HCT116 (cell line): ENCODE measurements around the gene UGT1A7. TPM values are rescaled to one million over a fixed set of nuclear protein-coding genes. Genes with fewer than 3 reads are reported as not detected.

Experiments used
- ATAC-seq: fragments of 200-7000 bp; cut with Tn5 transposase; 2 replicates; pipeline ENCODE4 v1.9.1; 2020; ENCODE audit warnings: mild to moderate bottlenecking, moderate library complexity
- BruUV-seq: library from RNA; stranded (reverse); fragments of 400-500 nt; replicated peaks from 2 replicates; lab custom pipeline; 2021; lab: Mats Ljungman, UMichigan
- CTCF ChIA-PET: fragments of 300-600 bp; sonication (Branson Sonifier 250); formaldehyde crosslinking; loops from one replicate; lab custom pipeline; 2021; ENCODE audit warnings: antibody characterized with exemption; lab: Charles Lee
- POLR2A ChIA-PET: fragments of 300-600, 350-600 bp; sonication (Branson Sonifier 250); formaldehyde crosslinking; loops from one replicate; lab custom pipeline; 2021; ENCODE audit warnings: antibody characterized with exemption; lab: Charles Lee
- RAD21 ChIA-PET, 2 experiments: fragments of 300-600 bp; sonication (Branson Sonifier 250); formaldehyde crosslinking; loops; one replicate each; lab custom pipeline; 2023; ENCODE audit warnings: low total read pairs in 2 of 2; ENCODE audit not compliant: uncharacterized antibody in 2 of 2, unreplicated experiment in 2 of 2, low non-redundant PET in 1 of 2; lab: Charles Lee
- DNase-seq: peaks from one replicate; pipeline ENCODE4 v3.0.0-alpha.2; 2010; ENCODE audit warnings: low read depth, low spot score
- H2AFZ ChIP-seq: fragments of 200-600 bp; shearing (Covaris generic), sonication (generic); 2 replicates; pipeline ENCODE4 v1.6.1; 2017; ENCODE audit warnings: low read depth, mixed run types, mixed read lengths, antibody characterized with exemption, low read length; ENCODE audit not compliant: poor library complexity, severe bottlenecking
- H3K27ac ChIP-seq: 2 replicates; pipeline ENCODE4 v1.5.1; 2012; ENCODE audit warnings: low read depth, low read length
- H3K27me3 ChIP-seq: fragments of 200-600 bp; sonication (generic); 2 replicates; pipeline ENCODE4 v1.6.1; 2016; ENCODE audit warnings: mixed run types, low read length, mixed read lengths; ENCODE audit not compliant: insufficient read depth
- H3K36me3 ChIP-seq, 2 experiments: fragments of 200-500 bp in 1 of 2; fragments of 200-600 bp in 1 of 2; sonication (Bioruptor generic) in 1 of 2; sonication (generic) in 1 of 2; 2 replicates each; pipeline versions ENCODE4 v1.5.1 to v1.6.1; 2014 to 2016; ENCODE audit warnings: low read length in 2 of 2, inconsistent platforms in 1 of 2, mixed read lengths in 1 of 2, mixed run types in 1 of 2; ENCODE audit not compliant: insufficient read depth in 2 of 2, control insufficient read depth in 1 of 2
- H3K4me1 ChIP-seq, 2 experiments: fragments of 200-600 bp in 1 of 2; sonication (generic) in 1 of 2; 2 replicates each; pipeline versions ENCODE4 v1.5.1 to v1.6.1; 2012 to 2017; ENCODE audit warnings: low read length in 2 of 2, inconsistent platforms in 1 of 2, mild to moderate bottlenecking in 1 of 2, mixed read lengths in 1 of 2, mixed run types in 1 of 2, moderate library complexity in 1 of 2; ENCODE audit not compliant: insufficient read depth in 2 of 2, control insufficient read depth in 1 of 2
- H3K4me2 ChIP-seq: fragments of 200-600 bp; sonication (generic); 2 replicates; pipeline ENCODE4 v1.6.1; 2017; ENCODE audit warnings: mixed run types, low read length, mixed read lengths
- H3K4me3 ChIP-seq, 2 experiments: fragments of 200-600 bp in 1 of 2; sonication (generic) in 1 of 2; replicated peaks in 1 of 2; 2 replicates each; pipeline ENCODE4 v1.5.1; 2011 to 2016; ENCODE audit warnings: low read length in 2 of 2, control low read depth in 1 of 2, low read depth in 1 of 2, mild to moderate bottlenecking in 1 of 2, mixed read lengths in 1 of 2, mixed run types in 1 of 2
- H3K79me2 ChIP-seq: fragments of 200-600 bp; sonication (generic); 2 replicates; pipeline ENCODE4 v1.6.1; 2017; ENCODE audit warnings: mild to moderate bottlenecking, mixed run types, low read length, moderate library complexity, mixed read lengths; ENCODE audit not compliant: insufficient read depth
- H3K9ac ChIP-seq: fragments of 200-600 bp; sonication (generic); 2 replicates; pipeline ENCODE4 v1.6.1; 2016; ENCODE audit warnings: low read length, mixed read lengths
- H3K9me2 ChIP-seq: fragments of 200-600 bp; sonication (generic), shearing (Covaris generic); 2 replicates; pipeline ENCODE4 v1.6.1; 2017; ENCODE audit warnings: mixed run types, mild to moderate bottlenecking, moderate library complexity; ENCODE audit not compliant: insufficient read depth
- H3K9me3 ChIP-seq, 2 experiments: fragments of 200-500 bp in 1 of 2; fragments of 200-600 bp in 1 of 2; sonication (Bioruptor generic) in 1 of 2; sonication (generic) in 1 of 2; 2 replicates each; pipeline ENCODE4 v1.6.1; 2014 to 2017; ENCODE audit warnings: low read length in 2 of 2, mixed read lengths in 2 of 2, inconsistent platforms in 1 of 2, low read depth in 1 of 2, mild to moderate bottlenecking in 1 of 2, mixed run types in 1 of 2, moderate library complexity in 1 of 2; ENCODE audit not compliant: control insufficient read depth in 1 of 2, insufficient read depth in 1 of 2
- H4K20me1 ChIP-seq: fragments of 200-600 bp; sonication (generic), shearing (Covaris generic); 2 replicates; pipeline ENCODE4 v1.6.1; 2017; ENCODE audit warnings: mixed run types, mild to moderate bottlenecking, moderate library complexity; ENCODE audit not compliant: insufficient read depth
- ATF3 ChIP-seq: IDR thresholded peaks from 2 replicates; pipeline ENCODE4 v1.6.1; 2012
- CEBPB ChIP-seq: IDR thresholded peaks from 2 replicates; pipeline ENCODE4 v1.6.1; 2012; ENCODE audit warnings: low read depth
- CTCF ChIP-seq, 3 experiments: fragments of 200-600 bp in 1 of 3; sonication (generic) in 1 of 3; IDR thresholded peaks in 2 of 3; conservative IDR thresholded peaks in 1 of 3; 2 replicates each; pipeline ENCODE4 v1.5.1; 2012 to 2017; ENCODE audit warnings: low read depth in 2 of 3, low read length in 2 of 3, antibody characterized with exemption in 1 of 3, borderline replicate concordance in 1 of 3, control low read depth in 1 of 3, mild to moderate bottlenecking in 1 of 3, mixed read lengths in 1 of 3, mixed run types in 1 of 3, moderate library complexity in 1 of 3; ENCODE audit not compliant: insufficient read depth in 1 of 3
- EGR1 ChIP-seq: IDR thresholded peaks from 2 replicates; pipeline ENCODE4 v1.6.1; 2012; ENCODE audit warnings: low read depth
- ELF1 ChIP-seq: IDR thresholded peaks from 2 replicates; pipeline ENCODE4 v1.6.1; 2012; ENCODE audit warnings: low read depth, borderline replicate concordance
- EZH2 ChIP-seq: fragments of 200-600 bp; sonication (generic); IDR thresholded peaks from 2 replicates; pipeline ENCODE4 v1.6.1; 2017; ENCODE audit warnings: antibody characterized with exemption, mixed run types
- EZH2phosphoT487 ChIP-seq: fragments of 200-600 bp; IDR thresholded peaks from 2 replicates; pipeline ENCODE4 v1.6.1; 2018; ENCODE audit warnings: antibody characterized with exemption, borderline replicate concordance
- JUND ChIP-seq: IDR thresholded peaks from 2 replicates; pipeline ENCODE4 v1.6.1; 2012
- REST ChIP-seq: IDR thresholded peaks from 2 replicates; pipeline ENCODE4 v1.6.1; 2012; ENCODE audit warnings: low read depth
- SIN3A ChIP-seq: IDR thresholded peaks from 2 replicates; pipeline ENCODE4 v1.6.1; 2012; ENCODE audit warnings: low read depth
- SP1 ChIP-seq: IDR thresholded peaks from 2 replicates; pipeline ENCODE4 v1.6.1; 2012; ENCODE audit warnings: low read depth
- SRF ChIP-seq: IDR thresholded peaks from 2 replicates; pipeline ENCODE4 v1.6.1; 2012; ENCODE audit warnings: low read depth
- YY1 ChIP-seq: IDR thresholded peaks from 2 replicates; pipeline ENCODE4 v1.6.1; 2011; ENCODE audit warnings: low read length, low read depth, moderate library complexity, mild to moderate bottlenecking; ENCODE audit not compliant: insufficient replicate concordance; ENCODE audit errors: extremely low read depth
- ZNF274 ChIP-seq: fragments of 200-500 bp; sonication (Bioruptor generic); IDR thresholded peaks from 2 replicates; pipeline ENCODE4 v1.6.1; 2014; ENCODE audit warnings: mild to moderate bottlenecking, low read depth, low read length, inconsistent platforms
- intact Hi-C: fragments of 100-400 bp; cut with micrococcal nuclease; formaldehyde crosslinking; loops from 2 replicates; pipeline ENCODE4 v1.10.0; 2022
- total RNA-seq: library from RNA; stranded (reverse); gene quantifications from one replicate; pipeline ENCODE4 v1.2.1, GENCODE V29; 2021; ENCODE audit not compliant: unreplicated experiment

UGT1A7 gene
- total RNA-seq, 1 experiment from 2014 or later, result not detected

DNA sequence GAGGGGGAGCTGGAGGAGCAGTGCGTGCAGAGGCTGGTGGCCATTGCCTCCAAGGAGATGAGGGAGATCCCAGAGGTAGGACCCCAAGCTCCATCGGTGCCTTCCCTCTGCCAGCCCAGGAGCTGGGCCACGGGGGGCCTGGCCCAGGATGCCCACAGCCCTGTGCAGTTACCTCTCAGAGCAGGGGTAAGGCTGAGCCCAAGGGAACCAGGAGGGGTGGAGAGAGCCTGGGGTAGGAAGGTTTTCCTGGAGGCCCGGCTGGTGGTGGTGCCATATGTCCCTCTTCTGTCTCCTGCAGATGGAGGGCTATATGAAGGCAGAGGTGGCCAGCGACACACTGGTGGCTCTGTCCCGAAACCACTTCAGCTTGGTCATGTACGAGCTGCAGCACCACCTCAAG, 107.9 kb downstream of the UGT1A7 start:
- Histone ChIP-seq H3K27me3 (no peaks in the 10 kb centered on the region), H3K27ac (no peak overlapping the region), H3K79me2 (no peaks in the 10 kb centered on the region), H3K4me2 (no peak overlapping the region), H4K20me1 (no peaks in the 10 kb centered on the region), H3K4me1 (no peaks in the 10 kb centered on the region), H3K4me3 (no peak overlapping the region), H3K9me2 (no peaks in the 10 kb centered on the region), H3K9me3 (no peaks in the 10 kb centered on the region), H3K9ac (no peak overlapping the region), H3K36me3 (no peaks in the 10 kb centered on the region), H2AFZ (no peak overlapping the region)
- ChIA-PET POLR2A (no interaction called here), RAD21 (no interaction called here), CTCF (no interaction called here)
- DNase-seq (no peak), ATAC-seq (no peak)
- no TSS peak for BruUV-seq
- no peak for TF ChIP-seq EZH2phosphoT487
- intact Hi-C loops, result no loop called here

- DNase-seq (no peak), ATAC-seq (no peak)
- Histone ChIP-seq H3K9ac (no peak overlapping the region), H3K4me2 (no peak overlapping the region), H4K20me1 (no peaks in the 10 kb centered on the region), H3K27ac (no peak overlapping the region), H3K9me3 (no peaks in the 10 kb centered on the region), H3K4me1 (no peaks in the 10 kb centered on the region), H3K9me2 (no peaks in the 10 kb centered on the region), H2AFZ (no peak overlapping the region), H3K79me2 (no peaks in the 10 kb centered on the region), H3K27me3 (no peaks in the 10 kb centered on the region), H3K4me3 (no peak overlapping the region), H3K36me3 (no peaks in the 10 kb centered on the region)
- ChIA-PET POLR2A (no interaction called here), RAD21 (no interaction called here), CTCF (no interaction called here)
- BruUV-seq, result no TSS peak
- intact Hi-C loops, result no loop called here
- TF ChIP-seq ELF1 (no peak), EGR1 (no peak), SP1 (no peak), SRF (no peak), ZNF274 (no peak), YY1 (no peak), CEBPB (no peak), REST (no peak), CTCF (IDR thresholded peaks at IDR 0.05 in 2 of 3, conservative IDR thresholded peaks at IDR 0.05 in 1 of 3; ENCODE audit: borderline replicate concordance in 1 of 3, insufficient read depth in 1 of 3, low read depth in 2 of 3, low read length in 2 of 3) (no peak), SIN3A (no peak), JUND (no peak), EZH2 (no peak), ATF3 (no peak)
Observed at GRCh38 chr2:233791151-233791882, 109.6 kb downstream of the UGT1A7 start.
